Stomach smooth muscle (tissue), 2 donors: ENCODE data around the gene ARHGEF39.

ENCODE experiments used
- H3K27ac ChIP-seq: one replicate; pipeline ENCODE4 v1.7.0; 2013; ENCODE audit warnings: mild to moderate bottlenecking, low read length, inconsistent platforms
- H3K27me3 ChIP-seq, 2 donors: one replicate each; pipeline ENCODE4 v1.7.0; 2013; ENCODE audit warnings: low read length in 2 of 2; ENCODE audit not compliant: insufficient read depth in 2 of 2, control insufficient read depth in 1 of 2
- H3K36me3 ChIP-seq, 2 donors: one replicate each; pipeline ENCODE4 v1.7.0; 2013; ENCODE audit warnings: low read length in 2 of 2; ENCODE audit not compliant: control insufficient read depth in 2 of 2, insufficient read depth in 2 of 2
- H3K4me1 ChIP-seq: one replicate; pipeline ENCODE4 v1.7.0; 2013; ENCODE audit warnings: low read length; ENCODE audit not compliant: control insufficient read depth, insufficient read depth
- H3K4me3 ChIP-seq, 2 donors: one replicate each; pipeline ENCODE4 v1.7.0; 2013; ENCODE audit warnings: low read length in 2 of 2
- H3K9ac ChIP-seq, 2 donors: one replicate each; pipeline ENCODE4 v1.7.0; 2013; ENCODE audit warnings: low read length in 2 of 2, mild to moderate bottlenecking in 1 of 2
- H3K9me3 ChIP-seq, 2 donors: one replicate each; pipeline ENCODE4 v1.7.0; 2013; ENCODE audit warnings: low read length in 2 of 2; ENCODE audit not compliant: control insufficient read depth in 2 of 2
- donor health status: healthy.
- donor health status: Pancreatic carcinoma.

Gene ARHGEF39

GRCh38 chr9:35705372-35705771 is 40.4 kb upstream of the ARHGEF39 start:
- H3K27ac ChIP-seq, result peak overlapping the region; percentile 46
- no peak overlapping the region for H3K4me3 ChIP-seq
- H3K4me1 ChIP-seq, result no peaks in the 10 kb centered on the region
- H3K27me3 ChIP-seq, result no peaks in the 10 kb centered on the region
- H3K36me3 ChIP-seq, result peaks cover 82 to 85% of the 10 kb centered on the region in 2 donors
- no peaks in the 10 kb centered on the region for H3K9me3 ChIP-seq
- H3K9ac ChIP-seq, result no peak overlapping the region

- Histone ChIP-seq H3K4me3 (no peak overlapping the region), H3K9me3 (no peaks in the 10 kb centered on the region), H3K27me3 (no peaks in the 10 kb centered on the region), H3K9ac (no peak overlapping the region), H3K36me3 (peaks cover 92 to 93% of the 10 kb centered on the region in 2 donors), H3K27ac (no peak overlapping the region), H3K4me1 (peaks cover 3% of the 10 kb centered on the region)
Measured at GRCh38 chr9:35703906-35704672, 39.1 kb upstream of the ARHGEF39 start.

- H3K9ac ChIP-seq, result no peak overlapping the region
- peaks cover 5% of the 10 kb centered on the region for H3K4me1 ChIP-seq
- no peaks in the 10 kb centered on the region for H3K9me3 ChIP-seq
- H3K4me3 ChIP-seq, result no peak overlapping the region
- H3K36me3 ChIP-seq, result peaks cover 93 to 97% of the 10 kb centered on the region in 2 donors
- no peaks in the 10 kb centered on the region for H3K27me3 ChIP-seq
- H3K27ac ChIP-seq, result no peak overlapping the region
Measured at GRCh38 chr9:35702696-35703095, 37.7 kb upstream of the ARHGEF39 start.

- Histone ChIP-seq H3K36me3 (peaks cover 92 to 95% of the 10 kb centered on the region in 2 donors), H3K27ac (peak overlapping the region; percentile 33), H3K9me3 (no peaks in the 10 kb centered on the region), H3K9ac (no peak overlapping the region), H3K4me1 (peaks cover 18% of the 10 kb centered on the region), H3K27me3 (no peaks in the 10 kb centered on the region), H3K4me3 (no peak overlapping the region)
Measured at GRCh38 chr9:35700942-35701341, 35.9 kb upstream of the ARHGEF39 start.

- Histone ChIP-seq H3K4me1 (peaks cover 21% of the 10 kb centered on the region), H3K27ac (peak overlapping the region; percentile 84)
Measured at GRCh38 chr9:35700031-35700430, 35.0 kb upstream of the ARHGEF39 start.

GRCh38 chr9:35698231-35698630 is 33.2 kb upstream of the ARHGEF39 start:
- H3K36me3 ChIP-seq, result peaks cover 68 to 70% of the 10 kb centered on the region in 2 donors
- H3K4me3 ChIP-seq, result no peak overlapping the region
- peak overlapping the region; percentile 84 for H3K27ac ChIP-seq
- H3K27me3 ChIP-seq, result no peaks in the 10 kb centered on the region
- H3K4me1 ChIP-seq, result peaks cover 22% of the 10 kb centered on the region
- no peaks in the 10 kb centered on the region for H3K9me3 ChIP-seq
- no peak overlapping the region for H3K9ac ChIP-seq

More at GRCh38 chr9:35700031-35700430, 35.0 kb upstream of the ARHGEF39 start:
- no peak overlapping the region for H3K4me3 ChIP-seq
- H3K36me3 ChIP-seq, result peaks cover 86 to 88% of the 10 kb centered on the region in 2 donors
- no peaks in the 10 kb centered on the region for H3K9me3 ChIP-seq
- H3K9ac ChIP-seq, result no peak overlapping the region
- no peaks in the 10 kb centered on the region for H3K27me3 ChIP-seq

- Histone ChIP-seq H3K27me3 (no peaks in the 10 kb centered on the region), H3K27ac (peak overlapping the region; percentile 84), H3K9ac (peak overlapping the region in 1 of 2 donors; percentile 43), H3K4me3 (no peak overlapping the region), H3K9me3 (no peaks in the 10 kb centered on the region), H3K36me3 (peaks cover 61 to 64% of the 10 kb centered on the region in 2 donors), H3K4me1 (peaks cover 22% of the 10 kb centered on the region)
Measured at GRCh38 chr9:35697486-35697885, 32.5 kb upstream of the ARHGEF39 start.

- Histone ChIP-seq H3K36me3 (peaks cover 55 to 57% of the 10 kb centered on the region in 2 donors), H3K4me1 (peaks cover 26% of the 10 kb centered on the region), H3K4me3 (peak overlapping the region in 1 of 2 donors; percentile 40), H3K9me3 (no peaks in the 10 kb centered on the region), H3K9ac (peak overlapping the region; percentile 42 to 43), H3K27ac (peak overlapping the region; percentile 84), H3K27me3 (no peaks in the 10 kb centered on the region)
Measured at GRCh38 chr9:35696520-35697215, 31.7 kb upstream of the ARHGEF39 start.

GRCh38 chr9:35695943-35696401 is 31.0 kb upstream of the ARHGEF39 start:
- Histone ChIP-seq H3K27ac (peak overlapping the region; percentile 84), H3K9me3 (no peaks in the 10 kb centered on the region), H3K9ac (no peak overlapping the region), H3K27me3 (no peaks in the 10 kb centered on the region), H3K4me1 (peaks cover 26% of the 10 kb centered on the region), H3K4me3 (no peak overlapping the region), H3K36me3 (peaks cover 50 to 53% of the 10 kb centered on the region in 2 donors)

GRCh38 chr9:35691757-35692301 is 26.8 kb upstream of the ARHGEF39 start:
- Histone ChIP-seq H3K27me3 (no peaks in the 10 kb centered on the region), H3K36me3 (peaks cover 23 to 30% of the 10 kb centered on the region in 2 donors), H3K4me1 (peaks cover 22% of the 10 kb centered on the region), H3K9me3 (no peaks in the 10 kb centered on the region), H3K4me3 (peak overlapping the region; percentile 70 to 92), H3K9ac (peak overlapping the region; percentile 98), H3K27ac (peak overlapping the region; percentile 100)
